ENCODE results near the gene PDE7B.

- no peak for TF ChIP-seq CTCF (IDR thresholded peaks at IDR 0.05)
- TF ChIP-seq EP300 (IDR thresholded peaks at IDR 0.05): no peak
- TF ChIP-seq POLR2AphosphoS5 (IDR thresholded peaks at IDR 0.05): no peak
These were observed 359.1 kb downstream of the PDE7B start for GRCh38 chr6:136210398-136211165.
